NOMO-1 (cell line): ENCODE results near the gene MTHFD2.
"Not testable (repeated sequence)": the region's sequence is repeated elsewhere in the genome, so short reads cannot be mapped to it uniquely, and the experiment has no call there.

Experiments
- DNase-seq, 2 experiments: peaks; one replicate each; lab custom pipeline; 2025; ENCODE audit not compliant: unreplicated experiment in 2 of 2; lab: John Stamatoyannopoulos, UW

Gene MTHFD2

GRCh38 chr2:74226648-74227213 is 28.3 kb downstream of the MTHFD2 start:
- DNase-seq: no peak

DNA sequence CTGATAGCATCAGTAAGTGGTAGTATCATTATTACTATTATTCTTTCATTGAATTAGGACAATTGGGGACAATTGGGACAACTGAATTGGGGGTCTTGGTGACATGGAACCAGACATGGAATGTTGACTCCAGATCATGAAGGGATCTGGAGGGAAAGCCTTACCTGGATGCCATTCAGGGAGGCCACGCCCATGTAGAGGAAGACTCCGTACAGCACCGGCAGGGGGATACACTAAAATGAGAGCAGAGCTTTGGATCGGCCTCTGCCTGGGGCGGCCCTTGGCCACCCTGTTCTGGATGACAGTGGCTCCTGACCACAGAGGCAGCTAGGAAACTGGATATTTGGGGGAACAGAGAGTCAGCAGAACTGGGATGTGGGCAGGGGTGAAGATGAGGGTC is 29.2 kb downstream of the MTHFD2 start:
- DNase-seq: no peak

DNA sequence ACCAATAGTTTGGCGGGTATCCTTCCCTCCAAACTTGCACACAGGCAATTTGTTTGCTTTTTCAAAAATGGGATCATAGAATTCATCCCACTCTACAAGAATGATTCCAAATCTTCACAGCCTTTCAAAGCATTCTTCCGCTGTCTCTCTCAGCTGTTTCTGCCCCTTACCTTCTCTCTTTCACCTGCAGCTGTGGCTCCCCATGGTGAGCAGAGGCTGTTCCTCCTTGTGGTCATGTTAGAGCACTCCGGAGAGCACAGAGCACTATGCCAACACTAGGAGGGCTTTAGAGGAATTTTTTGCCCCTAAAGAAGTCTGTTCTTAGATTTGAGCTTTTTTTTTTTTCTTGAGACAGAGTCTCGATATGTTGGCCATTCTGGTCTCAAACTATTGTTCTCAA is 30.4 kb downstream of the MTHFD2 start:
- DNase-seq: no peak

DNA sequence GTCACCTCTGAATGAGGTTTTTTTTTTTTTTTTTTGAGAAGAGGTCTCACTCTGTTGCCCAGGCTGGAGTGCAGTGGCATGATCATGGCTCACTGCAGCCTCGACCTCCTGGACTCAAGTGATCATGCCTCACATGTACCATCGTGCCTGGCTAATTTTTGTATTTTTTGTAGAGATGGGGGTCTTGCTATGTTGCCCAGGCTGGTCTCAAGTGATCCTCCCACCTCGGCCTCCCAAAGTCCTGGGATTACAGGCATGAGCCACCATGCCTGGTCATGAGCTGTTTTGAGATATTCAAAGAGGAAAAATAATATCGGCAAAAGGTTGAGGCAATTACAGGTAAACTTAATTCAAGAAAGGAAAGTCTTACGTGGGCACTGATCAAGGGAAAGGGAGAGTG is 31.4 kb downstream of the MTHFD2 start:
- not testable (repeated sequence) for DNase-seq

DNA sequence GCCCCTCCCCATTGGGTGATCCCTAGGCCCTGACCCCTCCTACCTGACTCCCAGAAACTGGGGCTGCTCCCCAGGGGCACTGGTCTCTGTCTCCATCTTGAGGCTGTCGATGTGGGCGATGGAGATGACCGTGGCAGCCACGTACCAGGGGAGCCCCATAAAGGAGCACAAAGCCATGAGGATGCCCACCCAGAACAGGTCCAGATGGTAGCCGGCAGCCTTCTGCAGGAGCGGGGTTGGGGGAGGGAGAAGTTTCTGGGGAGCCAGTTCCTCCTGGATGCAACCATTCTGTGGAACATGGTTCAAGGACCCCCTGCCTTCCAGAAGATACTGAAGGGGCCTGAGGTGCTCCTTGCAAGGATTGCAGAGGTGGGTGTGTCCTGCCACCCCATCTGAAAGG is 34.0 kb downstream of the MTHFD2 start:
- no peak for DNase-seq

GRCh38 chr2:74233648-74234047 is 35.2 kb downstream of the MTHFD2 start:
- DNase-seq: no peak

- DNase-seq: no peak
Observed at GRCh38 chr2:74235041-74235440, 36.6 kb downstream of the MTHFD2 start.

DNA sequence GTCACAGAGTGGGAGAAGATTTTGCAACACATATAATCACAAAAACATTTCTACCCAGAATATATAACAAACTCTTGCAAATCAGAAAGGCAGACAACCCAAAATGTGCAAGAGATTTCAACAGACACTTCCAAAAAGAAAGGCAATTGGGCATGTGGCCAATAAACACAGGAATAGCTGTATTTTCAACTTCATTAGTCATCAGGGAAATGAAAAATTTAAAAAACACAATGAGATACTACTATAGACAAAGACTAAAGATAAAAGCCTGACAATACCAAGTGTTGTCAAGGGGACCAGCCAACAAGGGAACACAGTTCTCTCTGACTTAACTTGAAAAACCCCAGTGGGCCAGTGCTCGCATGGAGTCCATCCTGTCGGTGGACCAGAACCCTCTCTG is 40.5 kb downstream of the MTHFD2 start:
- no peak for DNase-seq

DNA sequence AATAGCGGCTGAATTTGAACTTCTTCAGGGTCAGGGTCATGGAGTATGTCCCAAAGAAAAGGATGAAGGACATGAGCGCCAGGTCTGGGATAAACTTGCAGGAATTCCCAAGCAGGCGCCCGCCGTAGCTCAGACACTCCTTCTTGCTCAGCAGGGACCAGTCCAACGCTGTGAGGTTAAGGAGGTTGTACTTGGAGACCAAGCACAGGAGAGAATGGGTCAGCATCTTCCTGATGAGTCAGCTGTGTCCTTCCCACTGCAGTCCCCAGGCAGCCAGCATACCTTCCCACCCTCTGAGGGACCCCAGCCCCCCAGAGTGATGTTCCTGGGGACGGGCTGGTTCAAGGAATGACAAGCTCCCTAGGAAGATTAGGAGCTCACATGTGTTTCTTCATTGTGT is 40.9 kb downstream of the MTHFD2 start:
- no peak for DNase-seq

DNA sequence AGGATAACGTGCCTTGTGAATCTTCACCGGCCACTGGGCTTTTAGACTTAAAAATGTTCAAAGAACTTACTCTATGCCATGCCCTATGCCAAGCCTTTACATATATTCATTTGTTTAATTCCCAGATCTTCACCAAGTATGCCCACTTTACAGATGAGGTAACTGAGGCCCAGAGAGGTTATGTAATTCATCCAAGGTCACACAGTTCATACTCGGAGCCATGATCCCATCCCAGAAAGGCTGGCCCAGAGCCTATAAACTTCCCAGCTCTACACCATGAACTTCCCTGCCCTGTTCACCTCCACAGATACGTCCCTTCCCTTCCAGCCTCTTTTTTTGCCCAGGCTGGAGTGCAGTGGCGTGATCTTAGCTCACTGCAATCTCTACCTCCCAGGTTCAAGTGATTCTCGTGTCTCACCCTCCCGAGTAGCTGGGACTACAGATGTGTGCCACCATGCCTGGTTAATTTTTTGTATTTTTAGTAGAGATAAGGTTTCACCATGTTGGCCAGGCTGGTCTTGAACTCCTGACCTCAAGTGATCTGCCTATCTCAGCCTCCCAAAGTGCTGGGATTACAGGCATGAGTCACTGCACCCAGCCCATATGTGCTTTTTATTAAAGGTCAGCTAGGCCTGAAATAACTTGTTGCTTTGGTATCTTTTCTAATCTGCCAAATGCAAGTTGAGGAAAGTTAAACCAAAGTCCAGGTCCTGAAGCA is 44.1 kb downstream of the MTHFD2 start:
- DNase-seq: no peak

- no peak for DNase-seq
Observed at GRCh38 chr2:74244286-74244685, 45.9 kb downstream of the MTHFD2 start.

DNA sequence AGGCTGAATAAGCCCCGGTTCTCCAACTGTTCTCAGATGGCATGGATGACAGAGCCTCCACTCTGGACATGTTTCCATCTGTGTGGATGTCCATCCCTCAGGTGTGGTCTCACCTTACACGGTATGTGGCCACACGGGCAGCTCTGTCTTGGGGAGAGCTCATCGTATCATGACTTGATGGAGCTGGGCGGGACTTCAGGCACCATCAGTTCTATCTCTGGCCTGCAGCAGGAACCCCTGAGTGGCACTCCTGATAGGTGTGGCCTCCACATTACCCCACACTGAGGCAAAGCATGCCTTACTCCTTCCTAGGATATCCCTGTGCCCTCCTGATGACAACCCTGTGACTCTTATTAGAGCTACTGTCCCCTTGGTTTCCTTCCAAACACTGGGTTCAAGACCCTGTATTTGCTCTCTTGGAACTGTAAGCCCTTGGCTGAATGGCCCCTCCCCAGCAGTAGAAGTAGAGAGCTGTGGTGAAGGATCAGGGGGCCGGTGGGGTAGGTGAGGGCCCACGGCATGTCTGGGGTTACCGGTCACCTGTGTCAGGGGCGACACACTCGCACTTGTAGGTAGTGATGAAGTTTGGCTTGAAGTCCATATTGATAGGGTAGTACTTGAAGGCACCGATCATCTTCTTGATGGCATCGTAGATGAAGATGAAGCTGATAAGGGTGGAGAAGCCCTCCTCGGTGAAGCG is 48.2 kb downstream of the MTHFD2 start:
- no peak for DNase-seq

DNA sequence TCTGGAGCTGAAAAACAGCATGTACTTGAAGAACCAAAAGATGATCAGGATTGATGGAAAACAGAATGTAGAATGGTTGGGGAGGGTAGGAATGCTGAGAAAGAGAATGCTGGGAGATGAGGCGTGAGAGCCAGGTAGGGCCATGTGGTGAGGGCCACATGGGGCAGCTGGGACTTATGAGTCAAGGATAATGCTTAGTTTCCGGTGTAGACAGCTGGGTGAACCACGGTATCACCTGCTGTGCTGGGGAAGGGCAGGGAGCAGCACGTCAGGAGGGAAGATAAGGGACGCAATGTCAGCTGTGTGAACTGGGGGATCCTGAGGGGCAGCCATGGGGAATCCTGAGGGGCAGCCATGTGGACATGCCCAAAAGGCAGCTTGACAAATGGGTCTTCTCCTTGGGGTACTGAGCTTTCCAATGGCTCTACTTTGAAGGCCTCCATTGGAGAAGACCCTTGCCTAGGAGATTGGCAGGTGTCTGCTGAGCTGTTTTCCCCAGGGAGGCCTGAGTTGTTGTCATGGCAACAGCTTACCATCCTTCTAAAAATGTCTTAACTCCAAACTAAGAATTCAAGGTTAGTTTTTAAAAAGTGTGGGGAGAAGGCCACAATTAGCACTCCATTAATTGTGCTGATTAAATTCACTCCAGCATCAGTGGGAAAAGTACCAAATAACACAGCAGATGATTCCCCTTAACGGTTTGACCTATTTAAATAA is 51.1 kb downstream of the MTHFD2 start:
- DNase-seq: no peak

- DNase-seq: peak in 1 of 2 experiments; percentile 9
Observed at GRCh38 chr2:74250189-74250631, 51.8 kb downstream of the MTHFD2 start.

DNA sequence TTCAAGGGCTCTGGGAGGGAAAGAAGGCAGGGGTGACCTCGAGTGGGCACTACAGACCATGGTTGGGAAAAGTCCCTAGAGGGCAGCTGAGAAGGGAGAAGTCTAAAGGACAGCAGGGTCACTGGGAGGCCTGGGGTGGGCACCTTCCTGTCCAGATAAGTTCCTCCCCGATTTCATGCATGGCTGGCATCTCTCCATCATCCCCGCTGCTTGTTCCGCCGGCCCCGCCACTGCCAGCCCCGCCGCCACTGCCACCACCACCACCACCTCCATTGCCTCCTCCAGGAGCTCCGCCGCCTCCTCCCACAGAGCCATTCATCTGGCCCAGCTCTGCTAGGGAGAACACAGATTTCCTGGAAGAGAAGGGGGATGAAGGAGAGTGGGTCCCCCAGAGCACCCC is 53.6 kb downstream of the MTHFD2 start:
- DNase-seq: no peak

DNA sequence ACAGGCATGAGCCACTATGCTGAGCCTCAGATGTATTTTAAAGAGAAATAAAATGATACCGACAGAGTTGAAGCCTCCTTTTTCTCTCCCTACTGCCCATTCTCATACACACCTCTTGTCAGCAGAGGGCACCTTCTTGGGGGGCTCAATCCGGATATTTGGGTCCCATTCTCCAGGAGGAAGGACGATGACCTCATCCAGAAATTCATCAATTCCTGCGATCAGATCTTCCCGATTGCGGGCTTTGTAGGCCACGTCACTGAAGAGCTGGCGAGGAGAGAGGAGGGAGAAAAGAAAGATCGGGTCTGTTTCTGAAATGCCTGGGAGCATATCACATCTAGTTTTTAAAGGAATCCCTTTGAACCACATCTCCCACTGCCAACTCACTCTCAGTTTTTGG is 54.4 kb downstream of the MTHFD2 start:
- no peak for DNase-seq

- DNase-seq: no peak
Observed at GRCh38 chr2:74253306-74253970, 55.0 kb downstream of the MTHFD2 start.

DNA sequence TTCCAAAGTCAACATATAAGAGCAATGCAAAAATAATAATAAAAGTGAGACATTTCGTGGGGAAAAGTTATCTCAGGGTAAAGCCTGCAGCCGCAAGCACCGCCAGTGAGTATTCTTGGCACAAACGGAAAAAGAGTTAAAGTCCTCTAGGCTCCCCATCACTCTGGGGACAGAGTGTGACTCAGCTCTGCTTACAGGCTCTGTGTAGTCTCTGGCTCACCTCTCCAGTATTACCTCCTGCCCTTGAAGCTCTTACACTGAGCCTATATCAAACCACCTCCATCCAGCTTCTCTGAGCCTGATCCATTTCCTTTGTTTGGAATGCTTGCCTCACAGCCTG is 55.5 kb downstream of the MTHFD2 start:
- DNase-seq: no peak

- no peak for DNase-seq
Observed at GRCh38 chr2:74255660-74256213, 57.3 kb downstream of the MTHFD2 start.

- DNase-seq: no peak
Observed at GRCh38 chr2:74259191-74259590, 60.8 kb downstream of the MTHFD2 start.

DNA sequence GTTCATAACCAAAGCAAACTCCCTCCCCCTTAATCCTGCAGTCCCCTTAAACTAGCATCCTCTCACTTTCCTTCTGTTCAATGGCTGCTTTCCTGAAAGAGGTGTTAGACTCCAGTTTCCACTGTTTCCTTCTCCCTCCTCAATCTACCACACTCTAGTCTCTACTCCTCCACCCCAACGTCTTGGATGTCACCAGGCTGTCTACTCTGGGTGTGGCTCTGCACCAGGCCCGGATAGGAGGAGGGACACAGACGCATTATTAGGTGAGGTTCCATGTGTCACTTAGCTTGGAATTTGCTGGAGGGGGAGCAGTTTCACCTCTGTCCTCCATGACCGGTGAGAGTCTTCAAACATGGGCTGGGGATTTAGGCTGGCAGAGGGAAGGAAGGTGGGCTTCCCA is 61.3 kb downstream of the MTHFD2 start:
- no peak for DNase-seq
